Activated CD4-positive, alpha-beta memory T cell treated with anti-CD3 and anti-CD28 coated beads, Interleukin-2, amount 10 ng/mL, durations not matched to agents 7 days and 5 days (primary cell): Measurements from ENCODE around the gene CD19. TPM values are rescaled to one million over a fixed set of nuclear protein-coding genes. Genes with fewer than 3 reads are reported as not detected.
A peak's percentile ranks its signal among the peaks of the same experiment; 100 is the strongest.
"Not testable (repeated sequence)": the region's sequence is repeated elsewhere in the genome, so short reads cannot be mapped to it uniquely, and the experiment has no call there.

Experiments
- CTCF ChIA-PET: fragments of 350-600 bp; sonication (Branson Sonifier 250); formaldehyde crosslinking; loops from one replicate; lab custom pipeline; 2021; ENCODE audit warnings: antibody characterized with exemption, inconsistent platforms; lab: Charles Lee
- POLR2A ChIA-PET: fragments of 350-600 bp; sonication (Branson Sonifier 250); formaldehyde crosslinking; loops from one replicate; lab custom pipeline; 2021; ENCODE audit warnings: antibody characterized with exemption; lab: Charles Lee
- DNase-seq: peaks from one replicate; pipeline ENCODE4 v3.0.0-alpha.2; 2020
- H3K27ac Mint-ChIP-seq: one replicate; pipeline ENCODE4 v1.8.0; 2021; ENCODE audit warnings: mild to moderate bottlenecking, mixed read lengths
- H3K27me3 Mint-ChIP-seq: one replicate; pipeline ENCODE4 v1.8.0; 2021; ENCODE audit warnings: mixed read lengths
- H3K36me3 Mint-ChIP-seq: one replicate; pipeline ENCODE4 v1.8.0; 2021; ENCODE audit warnings: low read depth, mixed read lengths
- H3K4me1 Mint-ChIP-seq: one replicate; pipeline ENCODE4 v1.8.0; 2021; ENCODE audit warnings: mixed read lengths
- H3K4me3 Mint-ChIP-seq: one replicate; pipeline ENCODE4 v1.8.0; 2021; ENCODE audit warnings: mild to moderate bottlenecking, mixed read lengths
- H3K9me3 Mint-ChIP-seq: one replicate; pipeline ENCODE4 v1.8.0; 2021; ENCODE audit warnings: mixed read lengths
- total RNA-seq, 2 experiments: library from RNA; stranded (reverse); gene quantifications; one replicate each; pipeline ENCODE4 v1.2.3, GENCODE V29; 2021

Gene CD19
- total RNA-seq, 2 experiments from 2014 or later: not detected

DNA sequence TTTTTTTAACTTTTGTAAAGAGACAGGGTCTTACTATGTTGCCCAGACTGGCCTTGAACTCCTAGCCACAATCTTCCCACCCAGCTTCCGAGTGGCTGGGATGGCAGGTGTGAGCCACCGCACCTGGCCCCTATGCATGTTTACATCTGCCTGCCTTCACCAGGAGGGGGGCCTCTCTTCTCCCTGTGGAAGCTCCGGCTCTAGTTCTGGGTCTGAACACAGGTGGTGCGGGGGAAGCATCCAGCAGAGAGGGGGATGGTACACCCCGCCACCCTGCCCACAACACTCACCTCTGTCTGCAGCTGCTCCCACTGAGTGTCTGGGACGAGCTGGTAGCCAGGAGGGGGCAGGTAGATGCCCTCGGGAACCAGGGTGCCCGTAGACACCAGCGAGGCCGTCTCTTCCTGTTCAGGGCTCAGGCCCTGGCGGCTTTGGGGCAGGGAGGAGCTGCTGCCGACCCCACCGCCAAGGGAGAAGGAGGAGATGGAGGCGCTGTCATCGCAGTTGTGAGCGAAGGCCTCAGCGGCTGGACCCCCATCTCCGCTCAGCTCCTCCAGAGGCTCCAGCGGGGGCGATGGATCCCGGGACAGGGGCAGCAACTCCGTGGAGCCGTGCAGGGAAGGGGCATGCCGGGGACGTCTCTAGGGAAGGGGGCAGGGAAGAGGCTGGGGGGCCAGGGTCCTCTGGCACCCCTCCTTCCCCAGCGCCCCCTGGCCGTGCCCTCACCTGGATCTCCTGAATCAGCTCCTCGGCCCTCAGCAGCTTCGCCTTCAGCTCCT, 17.6 kb upstream of the CD19 start:
- Mint-ChIP-seq H3K9me3 (no peaks in the 10 kb centered on the region), H3K4me3 (no peak overlapping the region), H3K4me1 (no peaks in the 10 kb centered on the region)

DNA sequence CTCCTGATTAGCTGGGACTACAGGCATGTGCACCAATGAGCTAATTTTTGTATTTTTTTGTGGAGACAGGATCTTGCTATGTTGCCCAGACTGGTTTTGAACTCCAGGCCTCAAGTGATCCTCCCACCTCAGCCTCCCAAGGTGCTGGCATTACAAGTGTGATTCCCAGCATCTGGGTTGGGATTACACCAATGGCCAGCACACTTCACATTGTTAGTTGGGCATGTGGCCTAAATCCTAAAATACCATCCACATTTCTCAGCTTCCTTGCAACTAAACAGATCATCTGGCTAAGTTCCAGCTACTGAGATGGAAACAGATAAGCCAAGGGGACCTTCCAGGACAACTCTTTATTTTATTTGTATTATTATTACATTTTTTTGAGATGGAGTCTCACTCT, 16.6 kb upstream of the CD19 start:
- H3K4me1 Mint-ChIP-seq: no peaks in the 10 kb centered on the region
- POLR2A ChIA-PET: interaction anchor here (1.1 to 1.9 kb wide), 2 partner anchors 10 to 93 kb away, joined by 3 to 5 read pairs; partner anchors contain the start of genes ATXN2L and RABEP2
- no peaks in the 10 kb centered on the region for H3K27me3 Mint-ChIP-seq
- H3K36me3 Mint-ChIP-seq: peaks cover 29% of the 10 kb centered on the region
- no peak overlapping the region for H3K27ac Mint-ChIP-seq
- no peak overlapping the region for H3K4me3 Mint-ChIP-seq
- H3K9me3 Mint-ChIP-seq: no peaks in the 10 kb centered on the region
- no peak for DNase-seq
- CTCF ChIA-PET: no interaction called here

More for the DNA sequence above, 17.6 kb upstream of the CD19 start:
- ChIA-PET CTCF (no interaction called here), POLR2A (interaction anchor here (1.9 kb wide), 1 partner anchor 11 kb away, joined by 5 read pairs; the partner anchor contains the start of gene RABEP2)
- peaks cover 21% of the 10 kb centered on the region for H3K36me3 Mint-ChIP-seq
- no peak for DNase-seq
- H3K27me3 Mint-ChIP-seq: no peaks in the 10 kb centered on the region
- H3K27ac Mint-ChIP-seq: no peak overlapping the region

DNA sequence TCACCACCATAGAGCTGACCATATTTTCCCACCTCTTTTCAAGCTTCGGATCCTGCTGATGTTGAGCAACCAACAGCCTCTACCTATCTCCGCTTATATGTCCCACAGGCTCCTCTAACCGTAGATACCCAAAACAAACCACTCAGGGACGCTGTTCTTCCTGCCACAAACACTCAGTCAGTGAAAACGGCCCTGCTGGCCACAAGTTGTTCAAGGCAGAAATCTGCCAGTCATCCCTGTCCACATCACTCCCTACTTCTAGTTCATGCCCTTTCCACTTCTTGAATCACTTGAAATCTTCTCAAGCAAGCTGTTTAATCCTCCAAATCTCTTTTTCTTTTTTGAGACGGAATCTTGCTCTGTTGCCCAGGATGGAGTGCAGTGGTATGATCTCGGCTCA, 14.7 kb upstream of the CD19 start:
- Mint-ChIP-seq H3K36me3 (peaks cover 32% of the 10 kb centered on the region), H3K9me3 (no peaks in the 10 kb centered on the region), H3K27ac (no peak overlapping the region), H3K27me3 (no peaks in the 10 kb centered on the region), H3K4me1 (peaks cover 1% of the 10 kb centered on the region), H3K4me3 (no peak overlapping the region)
- ChIA-PET POLR2A (no interaction called here), CTCF (interaction anchor here (1.2 to 2.0 kb wide), 2 partner anchors 28 to 47 kb away, joined by 4 to 6 read pairs; no protein-coding TSS in a partner anchor)
- no peak for DNase-seq

DNA sequence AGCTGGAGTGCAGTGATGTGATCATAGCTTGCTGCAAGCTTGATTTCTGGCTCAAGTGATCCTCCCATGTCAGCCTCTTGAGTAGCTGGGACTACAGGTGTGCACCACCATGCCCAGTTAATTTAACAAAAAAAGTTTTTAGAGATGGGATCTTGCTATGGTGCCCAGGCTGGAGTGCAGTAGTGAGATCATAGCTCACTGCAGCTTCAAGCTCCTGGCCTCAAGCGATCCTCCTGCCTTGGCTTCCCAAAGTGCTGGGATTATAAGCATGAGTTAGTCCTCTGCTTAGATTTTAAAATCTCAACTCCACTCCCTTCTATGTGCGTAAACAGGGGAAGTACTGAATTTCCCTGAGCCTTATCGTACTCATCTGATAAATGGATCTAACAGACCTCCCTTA, 13.1 kb upstream of the CD19 start:
- CTCF ChIA-PET: no interaction called here
- Mint-ChIP-seq H3K36me3 (peaks cover 29% of the 10 kb centered on the region), H3K4me3 (no peak overlapping the region)

DNA sequence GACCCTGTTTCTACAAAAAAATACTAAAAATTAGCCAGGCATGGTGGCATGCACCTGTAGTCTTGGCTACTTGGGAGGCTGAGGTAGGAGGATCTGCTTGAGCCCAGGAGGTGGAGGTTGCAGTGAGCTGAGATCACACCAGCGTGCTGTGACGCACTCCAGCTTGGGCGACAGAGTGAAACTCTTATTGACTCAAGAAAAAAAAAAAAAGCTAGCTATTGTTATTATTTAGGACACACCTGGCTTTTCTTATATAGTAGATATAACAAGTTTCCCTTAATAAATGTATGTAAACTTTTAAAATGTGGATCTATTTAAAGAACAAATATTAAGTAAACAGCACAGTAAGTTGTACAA, 8.6 kb upstream of the CD19 start:
- POLR2A ChIA-PET: interaction anchor here (0.6 to 1.3 kb wide), 2 partner anchors 27 to 50 kb away, joined by 3 read pairs; partner anchors contain the start of gene NFATC2IP
- Mint-ChIP-seq H3K9me3 (no peaks in the 10 kb centered on the region), H3K4me1 (peaks cover 20% of the 10 kb centered on the region), H3K27ac (peak overlapping the region; percentile 54), H3K36me3 (peaks cover 26% of the 10 kb centered on the region), H3K4me3 (peak overlapping the region; percentile 50), H3K27me3 (no peaks in the 10 kb centered on the region)
- no peak for DNase-seq
- CTCF ChIA-PET: interaction anchor here (1.0 to 1.7 kb wide), 2 partner anchors 22 to 54 kb away, joined by 3 to 7 read pairs; no protein-coding TSS in a partner anchor

More for the DNA sequence above, 13.1 kb upstream of the CD19 start:
- POLR2A ChIA-PET: no interaction called here
- H3K4me1 Mint-ChIP-seq: peaks cover 5% of the 10 kb centered on the region
- no peak for DNase-seq
- H3K27me3 Mint-ChIP-seq: no peaks in the 10 kb centered on the region
- H3K9me3 Mint-ChIP-seq: no peaks in the 10 kb centered on the region
- no peak overlapping the region for H3K27ac Mint-ChIP-seq

DNA sequence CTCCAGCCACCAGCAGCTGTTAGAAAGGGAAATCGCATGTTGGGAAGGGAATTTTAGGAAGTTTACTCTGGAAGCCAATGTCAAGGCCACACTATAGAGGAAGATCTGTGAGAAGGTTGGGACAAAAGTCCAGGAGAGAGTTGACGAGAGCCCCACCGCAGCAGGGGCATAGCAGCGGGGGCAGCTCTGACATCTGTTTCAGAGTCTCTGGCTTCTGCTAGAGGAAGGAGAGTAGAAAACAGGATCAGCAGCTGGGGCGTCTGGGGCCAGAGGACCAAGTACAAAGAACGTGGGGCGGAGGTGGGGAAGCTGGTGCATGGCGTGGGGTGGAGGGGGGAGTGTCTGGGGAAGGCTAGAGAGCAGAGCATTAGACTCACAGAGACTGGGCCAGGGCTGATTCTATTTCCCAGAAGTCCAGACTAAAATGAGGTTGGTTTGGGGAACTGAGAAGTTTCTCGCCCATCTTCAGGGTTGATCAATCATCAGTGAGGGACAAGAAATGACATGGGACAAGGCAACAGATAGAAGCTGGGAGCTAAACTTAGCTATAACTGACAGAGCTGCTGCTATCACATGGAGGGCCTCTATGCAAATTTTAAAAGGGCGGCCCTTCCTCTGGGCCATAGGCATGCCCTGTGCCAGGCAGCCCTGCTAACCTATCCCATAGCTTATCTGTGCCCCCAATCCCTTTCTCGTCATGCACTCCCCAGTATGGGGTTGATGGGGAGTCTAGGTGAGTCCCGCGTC, 7.9 kb upstream of the CD19 start:
- peaks cover 25% of the 10 kb centered on the region for H3K36me3 Mint-ChIP-seq
- H3K4me1 Mint-ChIP-seq: peaks cover 20% of the 10 kb centered on the region
- no peak for DNase-seq
- peak overlapping the region; percentile 54 for H3K27ac Mint-ChIP-seq
- no peaks in the 10 kb centered on the region for H3K9me3 Mint-ChIP-seq
- H3K4me3 Mint-ChIP-seq: peak overlapping the region; percentile 97
- ChIA-PET POLR2A (interaction anchor here (0.9 to 2.2 kb wide), 2 partner anchors 61 to 101 kb away, joined by 5 to 14 read pairs; partner anchors contain the start of genes ATXN2L and SH2B1), CTCF (interaction anchor here (1.7 kb wide), 1 partner anchor 21 kb away, joined by 7 read pairs; no protein-coding TSS in a partner anchor)
- no peaks in the 10 kb centered on the region for H3K27me3 Mint-ChIP-seq

DNA sequence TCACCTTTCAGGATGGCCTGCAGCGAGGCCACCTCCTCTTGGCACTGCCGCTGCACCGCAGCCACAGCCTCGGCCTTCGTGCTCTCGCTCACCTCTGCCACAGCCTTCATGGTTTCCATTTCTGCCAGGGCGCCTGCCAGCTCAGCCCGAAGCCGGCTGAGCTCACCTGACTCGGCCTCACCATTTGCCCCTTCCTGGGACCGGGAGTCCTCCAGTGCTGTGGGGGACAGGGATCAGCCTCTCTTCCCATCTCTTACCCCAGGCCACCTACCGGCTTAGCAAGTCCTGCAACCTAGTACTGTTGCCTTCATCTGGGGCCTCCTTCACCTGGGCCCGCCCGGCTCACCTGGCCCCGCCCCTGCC, 7.4 kb upstream of the CD19 start:
- Mint-ChIP-seq H3K27ac (peak overlapping the region; percentile 95), H3K36me3 (peaks cover 19% of the 10 kb centered on the region), H3K27me3 (no peaks in the 10 kb centered on the region), H3K9me3 (no peaks in the 10 kb centered on the region), H3K4me1 (peaks cover 20% of the 10 kb centered on the region), H3K4me3 (peak overlapping the region; percentile 97)
- CTCF ChIA-PET: no interaction called here
- POLR2A ChIA-PET: interaction anchor here (0.6 to 2.2 kb wide), 10 partner anchors 16 to 102 kb away, joined by 3 to 14 read pairs (median 5); partner anchors contain the start of genes ATXN2L, SH2B1, SPNS1 and TUFM
- no peak for DNase-seq

DNA sequence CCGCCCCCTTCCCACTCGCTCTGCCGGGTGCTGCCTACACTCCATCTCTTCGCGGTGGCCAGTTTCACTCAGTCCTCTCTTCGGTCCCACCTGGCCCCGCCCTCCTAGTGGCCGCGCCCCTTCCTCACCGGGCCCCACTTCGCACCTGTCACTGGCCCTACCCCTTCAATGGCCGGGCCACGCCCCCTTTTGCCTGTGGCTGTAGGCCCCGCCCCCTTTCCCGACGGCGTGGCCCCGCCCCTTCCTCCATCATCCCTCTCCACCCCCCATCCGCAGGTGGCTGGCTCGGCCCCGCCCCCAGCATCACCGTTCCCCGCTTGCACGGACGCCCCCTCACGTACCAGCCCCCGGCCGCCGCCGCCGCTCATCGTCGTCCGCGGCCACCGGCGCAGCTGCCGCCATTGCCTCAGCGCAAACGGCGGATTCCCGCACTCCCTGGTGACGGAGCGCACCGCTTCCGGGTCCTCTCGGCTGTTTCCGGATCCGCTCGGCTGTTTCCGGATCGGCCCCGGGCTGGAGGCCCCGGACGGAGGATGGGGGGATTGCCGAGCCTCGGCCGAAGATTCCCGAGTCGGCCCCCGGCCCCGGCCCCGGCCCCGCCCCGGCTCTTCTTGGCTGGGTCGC, 6.9 kb upstream of the CD19 start, which contains the start of gene RABEP2:
RABEP2 (minus strand) TSS at position 477 of the 624 bp plus-strand sequence; CDS start at position 402, 75 bp downstream.
- peak within 1 kb of the TSS; percentile 97 for H3K4me3 Mint-ChIP-seq
- CTCF ChIA-PET: interaction anchor here (3.0 kb wide), 1 partner anchor 20 kb away, joined by 17 read pairs; no protein-coding TSS in a partner anchor
- POLR2A ChIA-PET: interaction anchor here (0.6 to 2.2 kb wide), 13 partner anchors 11 to 103 kb away, joined by 3 to 14 read pairs (median 5); partner anchors contain the start of genes SH2B1, SPNS1 and TUFM
- no peaks in the 10 kb centered on the region for H3K9me3 Mint-ChIP-seq
- H3K27ac Mint-ChIP-seq: peak within 1 kb of the TSS; percentile 95
- DNase-seq: peak; percentile 95
- H3K4me1 Mint-ChIP-seq: peaks cover 20% of the 10 kb centered on the region
- no peaks in the 10 kb centered on the region for H3K27me3 Mint-ChIP-seq
- peaks cover 14% of the 10 kb centered on the region for H3K36me3 Mint-ChIP-seq

DNA sequence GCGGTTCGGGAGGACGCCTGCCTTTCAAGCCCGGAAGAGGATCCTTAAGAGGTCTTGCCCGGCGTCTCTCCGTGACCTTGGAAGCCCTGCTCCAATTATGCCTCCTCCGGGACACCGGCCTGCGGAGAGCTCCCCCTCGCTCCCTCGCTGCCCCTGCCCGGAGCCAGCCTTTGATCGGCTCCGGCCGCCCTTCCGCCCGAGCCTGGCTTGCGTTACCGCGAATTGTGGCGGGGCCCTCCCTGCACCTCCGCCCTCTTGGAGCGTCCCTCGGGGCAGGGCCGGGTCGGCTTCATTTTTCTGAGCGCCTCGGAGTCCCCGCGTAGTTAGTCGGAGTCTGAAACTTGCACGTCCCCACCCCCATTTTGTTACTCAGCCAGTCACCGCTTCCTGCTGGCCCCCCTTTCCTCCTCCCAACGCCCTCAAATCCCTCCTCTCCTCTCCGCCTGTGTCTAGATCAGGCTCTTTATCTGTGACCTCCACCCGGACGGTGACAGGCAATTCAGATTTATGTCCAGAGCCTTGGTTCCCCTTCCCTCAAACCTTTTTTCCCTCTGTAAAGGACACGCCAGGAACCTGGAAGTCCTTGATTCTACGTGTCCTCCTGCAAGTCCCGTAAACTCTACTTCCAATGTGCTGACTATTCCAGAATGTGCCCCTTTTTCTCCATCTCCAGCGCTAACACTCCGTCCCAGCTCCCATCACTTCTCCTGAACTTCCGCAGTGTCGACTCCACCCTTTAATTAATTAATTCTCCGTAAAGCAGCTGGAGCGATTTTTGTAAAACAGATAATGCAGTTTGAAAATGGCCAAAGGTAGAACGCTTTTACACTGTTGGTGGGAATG, 6.2 kb upstream of the CD19 start:
- Mint-ChIP-seq H3K4me1 (peaks cover 24% of the 10 kb centered on the region), H3K27me3 (no peaks in the 10 kb centered on the region), H3K27ac (peak overlapping the region; percentile 95), H3K36me3 (peaks cover 14% of the 10 kb centered on the region), H3K4me3 (peak overlapping the region; percentile 97), H3K9me3 (no peaks in the 10 kb centered on the region)
- peak; percentile 83 for DNase-seq
- ChIA-PET CTCF (interaction anchor here (3.0 kb wide), 1 partner anchor 19 kb away, joined by 17 read pairs; no protein-coding TSS in a partner anchor), POLR2A (interaction anchor here (0.6 to 2.2 kb wide), 17 partner anchors 11 to 104 kb away, joined by 3 to 14 read pairs (median 5); partner anchors contain the start of genes NFATC2IP, SH2B1, SPNS1 and TUFM)

DNA sequence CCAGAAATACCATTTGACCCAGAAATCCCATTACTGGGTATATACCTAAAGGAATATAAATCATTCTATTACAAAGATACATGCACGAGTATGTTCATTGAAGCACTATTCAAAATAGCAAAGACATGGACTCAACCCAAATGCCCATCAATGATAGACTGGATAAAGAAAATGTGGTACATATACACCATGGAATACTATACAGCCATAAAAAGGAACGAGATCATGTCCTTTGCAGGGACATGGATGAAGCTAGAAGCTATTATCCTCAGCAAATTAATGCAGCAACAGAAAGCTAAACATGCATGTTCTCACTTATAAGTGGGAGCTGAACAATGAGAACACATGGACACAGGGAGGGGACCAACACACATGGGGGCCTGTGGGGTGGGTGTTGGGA, 5.5 kb upstream of the CD19 start:
- Mint-ChIP-seq H3K27ac (peak overlapping the region; percentile 95), H3K4me1 (peaks cover 27% of the 10 kb centered on the region), H3K36me3 (peaks cover 12% of the 10 kb centered on the region), H3K4me3 (peak overlapping the region; percentile 97)
- not testable (repeated sequence) for H3K27me3 Mint-ChIP-seq, DNase-seq, H3K9me3 Mint-ChIP-seq
- POLR2A ChIA-PET: interaction anchor here (0.6 to 2.1 kb wide), 9 partner anchors 10 to 104 kb away, joined by 3 to 12 read pairs (median 5); partner anchors contain the start of gene NFATC2IP
- CTCF ChIA-PET: interaction anchor here (1.2 to 3.0 kb wide), 2 partner anchors 10 to 19 kb away, joined by 6 to 17 read pairs; no protein-coding TSS in a partner anchor

DNA sequence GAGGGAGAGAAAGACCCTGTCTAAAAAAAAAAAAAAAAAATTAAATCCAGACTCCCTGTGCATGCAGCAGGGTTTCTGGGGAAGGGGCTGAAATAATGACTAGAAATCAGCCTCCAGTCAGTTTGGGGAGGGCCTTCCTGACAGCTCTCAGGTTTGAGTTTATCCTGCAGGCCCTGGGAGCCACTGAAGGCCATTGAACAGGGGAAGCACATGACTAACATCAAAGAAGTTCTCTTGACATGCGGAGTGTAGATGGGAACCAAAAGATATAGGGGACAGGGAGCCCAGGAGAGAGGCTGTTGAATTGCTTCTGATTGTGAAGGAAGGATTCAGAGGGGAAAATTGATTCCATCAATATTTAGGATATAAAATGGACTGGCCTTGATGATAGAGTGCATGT, 4.0 kb upstream of the CD19 start:
- H3K27me3 Mint-ChIP-seq: no peaks in the 10 kb centered on the region
- CTCF ChIA-PET: interaction anchor here (3.0 kb wide), 1 partner anchor 17 kb away, joined by 17 read pairs; no protein-coding TSS in a partner anchor
- H3K4me3 Mint-ChIP-seq: no peak overlapping the region
- no peaks in the 10 kb centered on the region for H3K9me3 Mint-ChIP-seq
- H3K36me3 Mint-ChIP-seq: peaks cover 10% of the 10 kb centered on the region
- POLR2A ChIA-PET: no interaction called here
- no peak overlapping the region for H3K27ac Mint-ChIP-seq
- DNase-seq: no peak
- H3K4me1 Mint-ChIP-seq: peaks cover 27% of the 10 kb centered on the region
